ENCODE measurements around the gene INSYN2A.

Gene INSYN2A

DNA sequence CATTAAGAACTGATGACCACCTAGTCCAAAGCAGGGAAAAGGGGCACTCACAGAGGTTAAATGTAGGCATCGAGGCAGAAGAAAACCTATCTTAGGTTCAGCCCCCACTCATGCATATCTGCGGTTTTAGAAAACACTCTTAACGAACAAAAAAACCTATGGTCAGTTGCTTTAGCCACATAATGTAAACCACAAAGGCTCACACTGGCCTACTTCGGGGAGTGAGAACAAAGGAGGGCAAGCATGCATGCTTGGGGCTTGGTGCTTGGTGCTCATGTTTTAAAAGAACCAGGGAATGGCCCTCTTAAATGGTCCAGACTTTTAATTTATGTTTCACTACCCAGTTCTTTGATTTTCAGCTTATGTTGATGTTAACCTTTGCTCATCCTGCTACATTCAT, 14.2 kb downstream of the INSYN2A start:
- TF ChIP-seq, protein P1, sequence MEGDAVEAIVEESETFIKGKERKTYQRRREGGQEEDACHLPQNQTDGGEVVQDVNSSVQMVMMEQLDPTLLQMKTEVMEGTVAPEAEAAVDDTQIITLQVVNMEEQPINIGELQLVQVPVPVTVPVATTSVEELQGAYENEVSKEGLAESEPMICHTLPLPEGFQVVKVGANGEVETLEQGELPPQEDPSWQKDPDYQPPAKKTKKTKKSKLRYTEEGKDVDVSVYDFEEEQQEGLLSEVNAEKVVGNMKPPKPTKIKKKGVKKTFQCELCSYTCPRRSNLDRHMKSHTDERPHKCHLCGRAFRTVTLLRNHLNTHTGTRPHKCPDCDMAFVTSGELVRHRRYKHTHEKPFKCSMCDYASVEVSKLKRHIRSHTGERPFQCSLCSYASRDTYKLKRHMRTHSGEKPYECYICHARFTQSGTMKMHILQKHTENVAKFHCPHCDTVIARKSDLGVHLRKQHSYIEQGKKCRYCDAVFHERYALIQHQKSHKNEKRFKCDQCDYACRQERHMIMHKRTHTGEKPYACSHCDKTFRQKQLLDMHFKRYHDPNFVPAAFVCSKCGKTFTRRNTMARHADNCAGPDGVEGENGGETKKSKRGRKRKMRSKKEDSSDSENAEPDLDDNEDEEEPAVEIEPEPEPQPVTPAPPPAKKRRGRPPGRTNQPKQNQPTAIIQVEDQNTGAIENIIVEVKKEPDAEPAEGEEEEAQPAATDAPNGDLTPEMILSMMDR (IDR thresholded peaks at IDR 0.05; ENCODE audit: borderline replicate concordance, control extremely low read depth, extremely low read depth, insufficient read depth, missing control alignments): no peak
- no peak for DNase-seq (ENCODE audit: low spot score)
- in situ Hi-C loops (cut with MboI; ENCODE audit: low sequenced_read_pairs, unreplicated experiment): no loop called here

DNA sequence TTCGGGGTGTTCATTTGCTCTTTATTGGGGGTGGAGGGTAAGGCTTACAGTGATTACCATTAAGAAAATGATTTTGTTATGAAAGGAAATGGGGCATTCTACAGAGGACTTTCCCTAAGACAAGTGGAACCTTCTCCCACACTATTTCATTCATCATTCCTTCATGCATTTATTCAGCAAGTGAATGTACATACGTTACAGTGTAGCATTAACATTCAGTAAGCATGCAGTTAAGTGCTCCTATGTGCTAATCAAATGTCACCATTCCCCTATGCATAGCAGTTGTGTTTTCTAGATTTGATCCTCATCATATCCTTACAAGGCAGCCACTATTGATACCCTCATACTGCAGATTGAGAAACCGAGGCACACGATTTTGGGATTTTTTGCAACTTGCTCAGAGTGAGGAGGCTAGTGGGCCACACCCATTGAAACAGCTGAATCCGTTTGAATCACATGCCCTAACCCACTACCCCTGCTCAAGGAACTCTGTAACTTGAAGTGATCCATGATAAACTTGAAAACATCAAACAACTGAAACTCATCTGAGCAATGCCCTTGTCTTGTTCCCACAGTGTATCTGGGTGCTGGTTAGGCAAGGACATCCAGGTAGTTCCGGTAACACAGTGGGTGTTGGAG, 16.7 kb downstream of the INSYN2A start:
- in situ Hi-C loops (cut with MboI; ENCODE audit: low sequenced_read_pairs, unreplicated experiment): no loop called here
- DNase-seq (ENCODE audit: low spot score): no peak
- TF ChIP-seq, protein P1 (IDR thresholded peaks at IDR 0.05; ENCODE audit: borderline replicate concordance, control extremely low read depth, extremely low read depth, insufficient read depth, missing control alignments): no peak

DNA sequence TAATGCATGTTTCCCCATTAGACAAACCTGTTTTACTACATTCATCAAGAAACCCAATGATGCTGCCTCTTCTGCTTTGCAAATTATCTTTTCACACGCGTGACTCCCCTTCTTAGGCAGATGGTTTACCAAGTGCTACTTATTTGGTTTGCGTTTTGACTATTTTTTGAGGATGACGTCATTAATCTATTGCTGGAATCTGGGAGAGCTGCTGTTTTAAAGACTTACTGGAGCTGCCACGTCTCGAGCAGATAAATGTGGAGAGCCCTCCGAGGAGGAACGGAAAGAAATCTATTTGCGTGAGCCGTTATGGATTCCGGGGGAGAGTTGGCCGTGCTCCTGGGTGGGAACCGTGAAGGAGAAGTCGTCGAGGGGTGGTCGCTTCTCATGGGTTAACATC, 19.7 kb downstream of the INSYN2A start:
- no peak for DNase-seq (ENCODE audit: low spot score)
- in situ Hi-C loops (cut with MboI; ENCODE audit: low sequenced_read_pairs, unreplicated experiment): no loop called here
- TF ChIP-seq, protein P1 (IDR thresholded peaks at IDR 0.05; ENCODE audit: borderline replicate concordance, control extremely low read depth, extremely low read depth, insufficient read depth, missing control alignments): no peak

DNA sequence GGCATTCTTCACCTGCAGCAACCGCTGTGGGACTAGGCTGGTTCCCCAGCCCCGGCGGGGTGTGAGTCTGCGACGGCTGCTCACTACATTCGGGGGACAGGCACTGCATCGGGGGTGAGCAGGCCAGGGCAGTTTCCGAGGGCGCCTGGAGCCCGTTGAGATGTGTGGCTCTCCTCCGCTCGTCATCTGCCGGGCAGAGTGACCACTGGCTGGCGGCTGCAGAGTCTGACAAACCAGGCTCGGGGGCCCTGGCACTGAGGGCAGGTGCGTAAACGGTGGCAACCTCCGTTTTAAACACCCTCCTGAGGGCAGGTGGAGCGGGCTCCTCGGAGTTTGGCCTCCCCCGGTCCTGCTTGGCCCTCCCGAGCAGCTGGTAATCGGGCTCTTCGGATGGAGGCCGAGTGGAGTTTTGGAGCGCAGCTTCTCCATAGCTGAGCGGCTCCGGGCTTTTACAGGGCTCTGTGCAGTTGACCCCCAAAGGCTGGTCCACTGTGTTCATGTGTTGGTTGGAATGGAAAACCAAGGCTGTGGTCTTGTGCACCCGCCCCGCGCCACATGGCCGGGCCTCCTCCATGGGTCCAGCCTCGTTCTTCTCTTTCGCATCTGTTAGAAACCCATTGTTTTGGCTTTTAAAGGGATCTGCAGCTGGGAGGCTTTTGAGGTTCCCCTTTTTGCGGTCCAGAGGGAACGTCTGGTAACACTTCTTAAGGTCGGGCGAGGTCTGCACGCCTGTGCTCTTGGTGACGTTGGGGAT, 20.9 kb downstream of the INSYN2A start:
- DNase-seq (ENCODE audit: low spot score): no peak
- in situ Hi-C loops (cut with MboI; ENCODE audit: low sequenced_read_pairs, unreplicated experiment): no loop called here
- TF ChIP-seq, protein P1 (IDR thresholded peaks at IDR 0.05; ENCODE audit: borderline replicate concordance, control extremely low read depth, extremely low read depth, insufficient read depth, missing control alignments): no peak

DNA sequence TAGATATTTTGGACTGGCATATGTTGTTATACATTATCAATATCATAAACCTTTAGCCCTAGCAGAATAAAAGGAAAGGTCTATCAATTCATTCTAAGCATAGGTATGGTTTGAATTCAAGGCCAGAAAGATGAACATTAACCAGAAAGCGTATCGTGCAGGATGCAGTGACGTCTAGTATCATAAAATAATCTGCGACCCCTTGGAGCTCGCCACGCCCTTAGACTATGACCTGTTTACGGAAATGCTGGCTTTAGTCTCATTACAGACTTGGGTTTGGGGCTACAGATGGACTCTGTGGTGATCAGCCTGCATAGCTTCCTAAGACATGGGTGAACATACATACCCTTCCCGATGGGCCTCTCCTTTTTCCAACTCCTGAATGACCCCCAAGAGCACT, 21.5 kb downstream of the INSYN2A start:
- DNase-seq (ENCODE audit: low spot score): no peak
- TF ChIP-seq, protein P1 (IDR thresholded peaks at IDR 0.05; ENCODE audit: borderline replicate concordance, control extremely low read depth, extremely low read depth, insufficient read depth, missing control alignments): no peak
- in situ Hi-C loops (cut with MboI; ENCODE audit: low sequenced_read_pairs, unreplicated experiment): no loop called here

DNA sequence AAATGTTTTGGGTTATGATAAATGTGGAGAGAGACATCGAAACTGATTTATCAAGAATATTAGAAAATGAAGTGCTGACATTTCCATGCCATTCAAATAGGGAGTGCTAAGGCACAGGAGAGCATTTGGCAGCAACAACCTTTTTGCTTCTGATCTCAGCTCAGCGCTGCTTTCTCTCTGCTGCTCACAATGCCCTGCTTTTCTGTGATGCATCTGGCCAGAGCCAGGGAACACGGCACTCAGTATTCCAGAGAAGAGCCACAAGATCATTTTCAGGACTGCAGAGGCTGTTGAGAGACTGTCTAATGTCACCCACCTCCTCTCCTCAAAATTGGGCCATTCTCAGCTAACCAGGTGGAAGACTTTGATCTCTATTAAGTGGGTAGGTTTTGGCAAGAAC, 28.1 kb downstream of the INSYN2A start:
- in situ Hi-C loops (cut with MboI; ENCODE audit: low sequenced_read_pairs, unreplicated experiment): no loop called here
- TF ChIP-seq, protein P1 (IDR thresholded peaks at IDR 0.05; ENCODE audit: borderline replicate concordance, control extremely low read depth, extremely low read depth, insufficient read depth, missing control alignments): no peak
- no peak for DNase-seq (ENCODE audit: low spot score)
